Neutrophil (primary cell): Measurements from ENCODE around the gene TBC1D19.

Experiments
- H3K27ac ChIP-seq: fragments of 200-600 bp; sonication (generic); 2 replicates; pipeline ENCODE4 v1.5.1; 2016; ENCODE audit warnings: mild to moderate bottlenecking, moderate library complexity
- H3K27me3 ChIP-seq: fragments of 200-600 bp; sonication (generic); 2 replicates; pipeline ENCODE4 v1.6.0; 2016; ENCODE audit warnings: mild to moderate bottlenecking
- H3K36me3 ChIP-seq: fragments of 200-600 bp; sonication (generic); 2 replicates; pipeline ENCODE4 v1.5.1; 2017
- H3K4me1 ChIP-seq, 2 experiments: fragments of 200-600 bp in 1 of 2; sonication (generic) in 1 of 2; 1 replicate in 1 of 2; 2 replicates in 1 of 2; pipeline versions ENCODE4 v1.5.1 to v1.6.1; 2013 to 2016; ENCODE audit warnings: low read depth in 1 of 2, low read length in 1 of 2, mild to moderate bottlenecking in 1 of 2, moderate library complexity in 1 of 2; ENCODE audit not compliant: control insufficient read depth in 1 of 2, insufficient read depth in 1 of 2
- H3K4me3 ChIP-seq, 2 experiments: fragments of 200-600 bp in 1 of 2; sonication (generic) in 1 of 2; 1 replicate in 1 of 2; 2 replicates in 1 of 2; pipeline ENCODE4 v1.5.1; 2013 to 2016; ENCODE audit warnings: low read depth in 1 of 2, low read length in 1 of 2, mild to moderate bottlenecking in 1 of 2, moderate library complexity in 1 of 2
- H3K9me3 ChIP-seq: fragments of 200-600 bp; sonication (generic); 2 replicates; pipeline ENCODE4 v1.5.1; 2016
- TF ChIP-seq, protein P1 (sequence below): fragments of 200-600 bp; sonication (generic); IDR thresholded peaks from 2 replicates; pipeline ENCODE4 v1.5.1; 2016; ENCODE audit warnings: antibody characterized with exemption

Gene TBC1D19

DNA sequence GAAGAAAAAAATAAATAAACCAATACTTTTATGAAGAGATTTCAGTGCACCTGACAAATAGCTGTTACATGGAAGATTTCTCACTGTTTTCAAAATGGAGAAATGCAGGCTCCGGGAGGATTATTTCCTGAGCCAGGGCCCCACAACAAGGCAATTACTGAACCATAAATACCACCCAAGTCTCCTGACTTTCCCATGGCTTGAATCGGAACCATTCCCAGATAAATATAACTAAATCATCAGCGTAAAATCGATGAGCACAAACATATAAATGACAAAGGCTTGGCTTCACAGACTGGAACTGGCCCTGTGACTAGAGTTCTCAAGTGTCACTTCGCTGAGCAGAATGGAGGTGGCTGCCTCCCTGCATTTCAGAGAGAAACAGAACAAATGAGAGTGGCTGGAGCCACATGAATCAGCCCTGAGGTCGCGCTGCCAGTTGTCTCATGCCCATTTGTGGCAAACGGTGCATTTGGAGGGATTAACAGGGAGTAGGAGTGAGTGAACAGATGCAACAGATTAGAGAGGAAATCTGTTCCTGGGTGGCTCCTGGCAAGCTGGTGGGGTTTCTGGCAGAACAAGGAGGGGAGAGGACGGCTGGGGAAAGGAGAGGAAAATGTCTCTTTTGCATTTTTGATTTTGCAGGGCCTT, 219.5 kb downstream of the TBC1D19 start:
- Histone ChIP-seq H3K27me3 (no peaks in the 10 kb centered on the region), H3K4me1 (no peaks in the 10 kb centered on the region), H3K27ac (no peak overlapping the region), H3K4me3 (no peak overlapping the region), H3K9me3 (no peaks in the 10 kb centered on the region), H3K36me3 (no peaks in the 10 kb centered on the region)
- TF ChIP-seq, protein P1, sequence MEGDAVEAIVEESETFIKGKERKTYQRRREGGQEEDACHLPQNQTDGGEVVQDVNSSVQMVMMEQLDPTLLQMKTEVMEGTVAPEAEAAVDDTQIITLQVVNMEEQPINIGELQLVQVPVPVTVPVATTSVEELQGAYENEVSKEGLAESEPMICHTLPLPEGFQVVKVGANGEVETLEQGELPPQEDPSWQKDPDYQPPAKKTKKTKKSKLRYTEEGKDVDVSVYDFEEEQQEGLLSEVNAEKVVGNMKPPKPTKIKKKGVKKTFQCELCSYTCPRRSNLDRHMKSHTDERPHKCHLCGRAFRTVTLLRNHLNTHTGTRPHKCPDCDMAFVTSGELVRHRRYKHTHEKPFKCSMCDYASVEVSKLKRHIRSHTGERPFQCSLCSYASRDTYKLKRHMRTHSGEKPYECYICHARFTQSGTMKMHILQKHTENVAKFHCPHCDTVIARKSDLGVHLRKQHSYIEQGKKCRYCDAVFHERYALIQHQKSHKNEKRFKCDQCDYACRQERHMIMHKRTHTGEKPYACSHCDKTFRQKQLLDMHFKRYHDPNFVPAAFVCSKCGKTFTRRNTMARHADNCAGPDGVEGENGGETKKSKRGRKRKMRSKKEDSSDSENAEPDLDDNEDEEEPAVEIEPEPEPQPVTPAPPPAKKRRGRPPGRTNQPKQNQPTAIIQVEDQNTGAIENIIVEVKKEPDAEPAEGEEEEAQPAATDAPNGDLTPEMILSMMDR = no peak

DNA sequence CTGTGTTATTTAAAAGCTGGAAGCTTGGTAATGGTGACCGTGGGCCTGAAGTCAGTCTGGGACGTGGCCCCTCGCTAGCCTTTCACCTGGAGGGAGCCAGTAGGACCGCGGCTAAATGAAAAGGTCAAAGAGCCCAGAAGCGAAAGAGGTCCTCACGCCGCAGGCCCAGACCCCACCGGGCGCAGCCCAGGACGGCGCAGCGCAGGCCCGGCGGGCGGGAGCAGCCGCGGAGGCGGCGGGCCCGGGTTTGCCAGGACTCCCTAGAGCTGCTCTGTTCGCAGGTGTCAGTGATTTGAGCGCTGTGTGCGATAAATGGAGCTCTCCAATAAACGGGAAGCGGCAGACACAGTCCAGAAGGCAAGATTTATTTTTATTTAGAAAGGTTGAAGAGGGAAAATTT, 220.6 kb downstream of the TBC1D19 start:
- Histone ChIP-seq H3K27ac (no peak overlapping the region), H3K9me3 (no peaks in the 10 kb centered on the region), H3K4me3 (no peak overlapping the region), H3K27me3 (no peaks in the 10 kb centered on the region), H3K36me3 (no peaks in the 10 kb centered on the region), H3K4me1 (no peaks in the 10 kb centered on the region)
- TF ChIP-seq, protein P1 = no peak

DNA sequence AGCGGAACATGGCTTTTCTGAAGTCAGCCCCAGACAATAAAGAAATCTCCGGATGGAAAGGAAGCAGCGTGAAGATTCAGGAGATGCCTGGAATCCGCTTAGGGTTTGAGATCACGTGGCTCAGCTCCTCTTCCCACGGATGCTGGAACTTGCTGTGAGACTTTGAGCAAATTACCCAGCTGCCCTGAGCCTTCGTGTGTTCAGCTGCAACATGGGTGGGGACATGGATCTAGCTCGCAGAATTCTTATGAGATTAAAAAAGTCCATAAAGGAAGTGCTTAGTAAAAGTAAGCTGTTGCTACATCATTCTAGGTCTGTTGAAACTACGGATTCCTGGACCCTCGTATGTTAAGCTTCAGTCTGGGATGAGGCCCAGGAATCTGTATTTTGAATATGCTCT, 221.0 kb downstream of the TBC1D19 start:
- H3K36me3 ChIP-seq = no peaks in the 10 kb centered on the region
- H3K4me3 ChIP-seq = no peak overlapping the region
- TF ChIP-seq, protein P1 = no peak
- no peak overlapping the region for H3K27ac ChIP-seq
- H3K4me1 ChIP-seq = no peaks in the 10 kb centered on the region
- H3K27me3 ChIP-seq = no peaks in the 10 kb centered on the region
- no peaks in the 10 kb centered on the region for H3K9me3 ChIP-seq
